GM18511 (cell line): ENCODE data around the gene SESN1.

ENCODE experiments used
- ATAC-seq: cut with Tn5 transposase; IDR thresholded peaks from one replicate; pipeline ENCODE4 v1.9.1; 2021; ENCODE audit warnings: mild to moderate bottlenecking, moderate library complexity; ENCODE audit not compliant: unreplicated experiment

SESN1 gene

GRCh38 chr6:108966855-108967755 is 127.5 kb downstream of the SESN1 start:
- no peak for ATAC-seq

GRCh38 chr6:108966251-108966650 is 128.4 kb downstream of the SESN1 start:
- no peak for ATAC-seq

- ATAC-seq, result no peak
These were observed 132.7 kb downstream of the SESN1 start for GRCh38 chr6:108961985-108962384.

GRCh38 chr6:108961077-108961476 is 133.6 kb downstream of the SESN1 start:
- ATAC-seq, result no peak

- ATAC-seq, result no peak
These were observed 134.0 kb downstream of the SESN1 start for GRCh38 chr6:108960601-108961000.

GRCh38 chr6:108959972-108960582 is 134.6 kb downstream of the SESN1 start:
- ATAC-seq, result no peak

GRCh38 chr6:108958900-108959770 is 135.5 kb downstream of the SESN1 start:
- ATAC-seq, result no peak

- no peak for ATAC-seq
These were observed 137.4 kb downstream of the SESN1 start for GRCh38 chr6:108957221-108957620.

- no peak for ATAC-seq
These were observed 139.2 kb downstream of the SESN1 start for GRCh38 chr6:108955329-108955949.

GRCh38 chr6:108953681-108954080 is 141.0 kb downstream of the SESN1 start:
- no peak for ATAC-seq

- ATAC-seq, result no peak
These were observed 141.7 kb downstream of the SESN1 start for GRCh38 chr6:108952776-108953486.

GRCh38 chr6:108951351-108951953 is 143.2 kb downstream of the SESN1 start:
- no peak for ATAC-seq

GRCh38 chr6:108948181-108948661 is 146.4 kb downstream of the SESN1 start:
- no peak for ATAC-seq

GRCh38 chr6:108947114-108947854 is 147.4 kb downstream of the SESN1 start:
- no peak for ATAC-seq

GRCh38 chr6:108946695-108947094 is 148.0 kb downstream of the SESN1 start:
- no peak for ATAC-seq

GRCh38 chr6:108945681-108946159 is 148.9 kb downstream of the SESN1 start:
- no peak for ATAC-seq

GRCh38 chr6:108944707-108945680 is 149.7 kb downstream of the SESN1 start:
- ATAC-seq, result no peak

GRCh38 chr6:108944071-108944470 is 150.6 kb downstream of the SESN1 start:
- no peak for ATAC-seq
